ENCODE measurements around the gene STXBP3.

STXBP3 gene

GRCh38 chr1:108823632-108824031 is 77.2 kb downstream of the STXBP3 start:
- Histone ChIP-seq H2AFZ (no peak overlapping the region), H3K79me2 (no peaks in the 10 kb centered on the region), H3K9me3 (ENCODE audit: control insufficient read depth, low read length) (no peaks in the 10 kb centered on the region), H3K4me3 (ENCODE audit: low read depth, low read length) (no peak overlapping the region), H3K36me3 (ENCODE audit: control insufficient read depth, insufficient read depth, low read length) (no peaks in the 10 kb centered on the region), H3K4me1 (peaks cover 3% of the 10 kb centered on the region), H3K27me3 (ENCODE audit: control insufficient read depth, insufficient read depth, low read length) (no peaks in the 10 kb centered on the region), H3K27ac (no peak overlapping the region), H3K4me2 (ENCODE audit: low read length) (no peak overlapping the region), H3K9ac (no peak overlapping the region)
- TF ChIP-seq CTCF (IDR thresholded peaks at IDR 0.05): no peak

- H3K27ac ChIP-seq: no peak overlapping the region
- H3K9ac ChIP-seq: no peak overlapping the region
- no peaks in the 10 kb centered on the region for H3K36me3 ChIP-seq (ENCODE audit: control insufficient read depth, insufficient read depth, low read length)
- H3K9me3 ChIP-seq (ENCODE audit: control insufficient read depth, low read length): no peaks in the 10 kb centered on the region
- H3K4me3 ChIP-seq (ENCODE audit: low read depth, low read length): no peak overlapping the region
- H3K4me1 ChIP-seq: peaks cover 3% of the 10 kb centered on the region
- H3K27me3 ChIP-seq (ENCODE audit: control insufficient read depth, insufficient read depth, low read length): no peaks in the 10 kb centered on the region
- no peaks in the 10 kb centered on the region for H3K79me2 ChIP-seq
- TF ChIP-seq CTCF (IDR thresholded peaks at IDR 0.05): no peak
- no peak overlapping the region for H2AFZ ChIP-seq
- no peak overlapping the region for H3K4me2 ChIP-seq (ENCODE audit: low read length)
These were observed 77.6 kb downstream of the STXBP3 start for GRCh38 chr1:108824051-108824450.

- no peaks in the 10 kb centered on the region for H3K27me3 ChIP-seq (ENCODE audit: control insufficient read depth, insufficient read depth, low read length)
- H3K9me3 ChIP-seq (ENCODE audit: control insufficient read depth, low read length): no peaks in the 10 kb centered on the region
- no peak overlapping the region for H2AFZ ChIP-seq
- H3K4me1 ChIP-seq: peaks cover 16% of the 10 kb centered on the region
- H3K4me3 ChIP-seq (ENCODE audit: low read depth, low read length): no peak overlapping the region
- no peak overlapping the region for H3K9ac ChIP-seq
- H3K79me2 ChIP-seq: no peaks in the 10 kb centered on the region
- no peaks in the 10 kb centered on the region for H3K36me3 ChIP-seq (ENCODE audit: control insufficient read depth, insufficient read depth, low read length)
- no peak for TF ChIP-seq CTCF (IDR thresholded peaks at IDR 0.05)
- no peak overlapping the region for H3K4me2 ChIP-seq (ENCODE audit: low read length)
- H3K27ac ChIP-seq: no peak overlapping the region
These were observed 79.7 kb downstream of the STXBP3 start for GRCh38 chr1:108826081-108826635.

GRCh38 chr1:108828074-108828961 is 81.8 kb downstream of the STXBP3 start:
- Histone ChIP-seq H3K4me3 (ENCODE audit: low read depth, low read length) (no peak overlapping the region), H3K9ac (no peak overlapping the region), H3K27me3 (ENCODE audit: control insufficient read depth, insufficient read depth, low read length) (no peaks in the 10 kb centered on the region), H3K9me3 (ENCODE audit: control insufficient read depth, low read length) (no peaks in the 10 kb centered on the region), H3K36me3 (ENCODE audit: control insufficient read depth, insufficient read depth, low read length) (no peaks in the 10 kb centered on the region), H3K4me2 (ENCODE audit: low read length) (peak overlapping the region; percentile 33), H3K27ac (no peak overlapping the region), H2AFZ (peak overlapping the region; percentile 53), H3K79me2 (no peaks in the 10 kb centered on the region), H3K4me1 (peaks cover 16% of the 10 kb centered on the region)
- TF ChIP-seq CTCF (IDR thresholded peaks at IDR 0.05): peak; percentile 62
